ENCODE data around the gene MERTK. TPM values are rescaled to one million over a fixed set of nuclear protein-coding genes. Genes with fewer than 3 reads are reported as not detected.

Gene MERTK
- total RNA-seq, 1 experiment from 2014 or later: 14.5 TPM

DNA sequence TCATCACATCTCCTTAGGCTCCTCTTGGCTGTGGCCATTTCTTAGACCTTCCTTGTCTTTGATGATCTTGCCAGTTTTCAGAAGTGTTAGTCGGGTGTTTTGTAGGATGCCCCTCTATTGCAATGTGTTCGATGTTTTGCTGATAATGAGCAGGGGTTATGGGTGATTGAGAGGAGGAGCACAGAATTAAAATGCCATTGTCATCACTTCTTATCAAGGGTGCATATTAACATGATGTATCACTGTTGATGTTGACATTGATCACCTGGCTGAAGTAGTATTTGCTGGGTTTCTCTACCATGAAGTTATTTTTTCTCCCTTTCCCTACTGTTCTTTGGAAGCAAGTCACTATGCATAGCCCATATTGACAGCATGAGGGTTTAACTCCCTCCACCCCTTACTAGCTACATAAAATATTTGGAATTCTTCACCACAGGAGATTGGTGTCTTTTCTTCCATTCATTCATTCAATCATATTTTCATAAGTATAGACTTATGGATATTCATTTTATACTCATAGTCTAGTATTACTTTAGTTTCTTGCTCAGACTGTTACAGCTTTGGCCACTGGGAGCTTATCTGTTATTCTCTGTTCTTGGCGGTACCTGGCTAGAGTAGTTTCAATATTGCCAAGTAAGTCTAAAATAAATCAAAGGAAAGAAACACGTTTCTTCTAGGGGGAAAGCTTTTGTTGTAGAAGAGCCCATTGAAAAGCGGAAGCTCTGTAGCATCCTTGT is 102.2 kb downstream of the MERTK start:
- ChIA-PET POLR2A (no interaction called here), CTCF (no interaction called here)
- ATAC-seq (no peak), DNase-seq (ENCODE audit: low read depth, low spot score) (no peak)
- H3K27me3 ChIP-seq (ENCODE audit: control insufficient read depth, insufficient read depth, low read length): no peaks in the 10 kb centered on the region
- BruUV-seq (replicated peaks): no TSS peak
- H3K4me1 ChIP-seq (ENCODE audit: control insufficient read depth, insufficient read depth, low read length): no peaks in the 10 kb centered on the region
- H3K27ac ChIP-seq (ENCODE audit: low read length): no peak overlapping the region
- TF ChIP-seq TCF7L2 (IDR thresholded peaks at IDR 0.05; ENCODE audit: low read depth, low read length): no peak
- intact Hi-C loops (cut with micrococcal nuclease; ENCODE audit: unreplicated experiment): no loop called here
- H3K4me3 ChIP-seq (ENCODE audit: low read depth in 2 of 2, low read length in 2 of 2): no peak overlapping the region
- H3K36me3 ChIP-seq (ENCODE audit: control insufficient read depth, insufficient read depth, low read length): no peaks in the 10 kb centered on the region; the same call in 1 of the 2 replicates
- no peaks in the 10 kb centered on the region for H3K9me3 ChIP-seq (ENCODE audit: control insufficient read depth, insufficient read depth, low read depth, low read length)
- in situ Hi-C loops (cut with HindIII; ENCODE audit: low pct_unique_long_range_greater_than_20kb, low sequenced_read_pairs): no loop called here

GRCh38 chr2:112001136-112001715 is 102.8 kb downstream of the MERTK start:
- CTCF ChIA-PET: interaction anchor here (0.7 kb wide), 1 partner anchor 46 kb away, joined by 3 read pairs; no protein-coding TSS in a partner anchor
- in situ Hi-C loops (cut with HindIII; ENCODE audit: low pct_unique_long_range_greater_than_20kb, low sequenced_read_pairs): no loop called here

More at GRCh38 chr2:112001136-112001715, 102.8 kb downstream of the MERTK start:
- H3K27ac ChIP-seq (ENCODE audit: low read length): no peak overlapping the region
- BruUV-seq (replicated peaks): no TSS peak
- POLR2A ChIA-PET: no interaction called here
- H3K9me3 ChIP-seq (ENCODE audit: control insufficient read depth, insufficient read depth, low read depth, low read length): no peaks in the 10 kb centered on the region
- no peaks in the 10 kb centered on the region; the same call in 1 of the 2 replicates for H3K36me3 ChIP-seq (ENCODE audit: control insufficient read depth, insufficient read depth, low read length)
- no peaks in the 10 kb centered on the region for H3K4me1 ChIP-seq (ENCODE audit: control insufficient read depth, insufficient read depth, low read length)
- intact Hi-C loops (cut with micrococcal nuclease; ENCODE audit: unreplicated experiment): no loop called here
- no peaks in the 10 kb centered on the region for H3K27me3 ChIP-seq (ENCODE audit: control insufficient read depth, insufficient read depth, low read length)
- ATAC-seq (no peak), DNase-seq (ENCODE audit: low read depth, low spot score) (no peak)
- no peak overlapping the region for H3K4me3 ChIP-seq (ENCODE audit: low read depth in 2 of 2, low read length in 2 of 2)
- no peak for TF ChIP-seq CTCF (IDR thresholded peaks at IDR 0.05)
- no peak for TF ChIP-seq POLR2AphosphoS5 (IDR thresholded peaks at IDR 0.05; ENCODE audit: low read depth, low read length)
- TF ChIP-seq TCF7L2 (IDR thresholded peaks at IDR 0.05; ENCODE audit: low read depth, low read length): no peak
- TF ChIP-seq, protein P1, sequence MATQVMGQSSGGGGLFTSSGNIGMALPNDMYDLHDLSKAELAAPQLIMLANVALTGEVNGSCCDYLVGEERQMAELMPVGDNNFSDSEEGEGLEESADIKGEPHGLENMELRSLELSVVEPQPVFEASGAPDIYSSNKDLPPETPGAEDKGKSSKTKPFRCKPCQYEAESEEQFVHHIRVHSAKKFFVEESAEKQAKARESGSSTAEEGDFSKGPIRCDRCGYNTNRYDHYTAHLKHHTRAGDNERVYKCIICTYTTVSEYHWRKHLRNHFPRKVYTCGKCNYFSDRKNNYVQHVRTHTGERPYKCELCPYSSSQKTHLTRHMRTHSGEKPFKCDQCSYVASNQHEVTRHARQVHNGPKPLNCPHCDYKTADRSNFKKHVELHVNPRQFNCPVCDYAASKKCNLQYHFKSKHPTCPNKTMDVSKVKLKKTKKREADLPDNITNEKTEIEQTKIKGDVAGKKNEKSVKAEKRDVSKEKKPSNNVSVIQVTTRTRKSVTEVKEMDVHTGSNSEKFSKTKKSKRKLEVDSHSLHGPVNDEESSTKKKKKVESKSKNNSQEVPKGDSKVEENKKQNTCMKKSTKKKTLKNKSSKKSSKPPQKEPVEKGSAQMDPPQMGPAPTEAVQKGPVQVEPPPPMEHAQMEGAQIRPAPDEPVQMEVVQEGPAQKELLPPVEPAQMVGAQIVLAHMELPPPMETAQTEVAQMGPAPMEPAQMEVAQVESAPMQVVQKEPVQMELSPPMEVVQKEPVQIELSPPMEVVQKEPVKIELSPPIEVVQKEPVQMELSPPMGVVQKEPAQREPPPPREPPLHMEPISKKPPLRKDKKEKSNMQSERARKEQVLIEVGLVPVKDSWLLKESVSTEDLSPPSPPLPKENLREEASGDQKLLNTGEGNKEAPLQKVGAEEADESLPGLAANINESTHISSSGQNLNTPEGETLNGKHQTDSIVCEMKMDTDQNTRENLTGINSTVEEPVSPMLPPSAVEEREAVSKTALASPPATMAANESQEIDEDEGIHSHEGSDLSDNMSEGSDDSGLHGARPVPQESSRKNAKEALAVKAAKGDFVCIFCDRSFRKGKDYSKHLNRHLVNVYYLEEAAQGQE (IDR thresholded peaks at IDR 0.05; ENCODE audit: insufficient read depth in 1 of 2, low read depth in 2 of 2, low read length in 1 of 2): no peak
- no peak for TF ChIP-seq SIN3A (IDR thresholded peaks at IDR 0.05; ENCODE audit: borderline replicate concordance, insufficient read depth, low read depth, low read length)
